H1 (cell line): ENCODE results near the gene PLA2G4D. TPM values are rescaled to one million over a fixed set of nuclear protein-coding genes. Genes with fewer than 3 reads are reported as not detected.

Source experiments
- CTCF ChIA-PET: fragments of 300-600 bp; sonication (Branson Sonifier 250); formaldehyde crosslinking; loops from one replicate; lab custom pipeline; 2021; ENCODE audit not compliant: partially characterized antibody; lab: Charles Lee
- POLR2A ChIA-PET: fragments of 300-600 bp; sonication (Branson Sonifier 250); formaldehyde crosslinking; loops from one replicate; lab custom pipeline; 2021; ENCODE audit warnings: inconsistent platforms; ENCODE audit not compliant: partially characterized antibody; lab: Charles Lee
- DNase-seq, 2 experiments: peaks; one replicate each; pipeline versions ENCODE4 v3.0.0 to v3.0.0-alpha.2; 2010 to 2022; ENCODE audit warnings: low spot score in 2 of 2, low read depth in 1 of 2, mixed read lengths in 1 of 2
- FAIRE-seq: peaks from 2 replicates; lab custom pipeline; 2011; peaks lifted over from hg19 to GRCh38; lab: Jason Lieb, UNC
- H2AFZ ChIP-seq: 2 replicates; pipeline ENCODE4 v1.8.1; 2012; ENCODE audit warnings: low read length, inconsistent platforms
- H2AK5ac ChIP-seq: 2 replicates; pipeline ENCODE4 v1.6.1; 2013; ENCODE audit warnings: low read depth, low read length
- H2BK120ac ChIP-seq: replicated peaks from 2 replicates; pipeline ENCODE3; 2013; ENCODE audit warnings: low read depth, low read length, inconsistent platforms
- H2BK12ac ChIP-seq: 2 replicates; pipeline ENCODE4 v1.6.1; 2013; ENCODE audit warnings: low read depth, low read length
- H2BK15ac ChIP-seq: 2 replicates; pipeline ENCODE4 v1.6.1; 2013; ENCODE audit warnings: low read length
- H2BK20ac ChIP-seq: 2 replicates; pipeline ENCODE4 v1.6.1; 2013; ENCODE audit warnings: low read length
- H2BK5ac ChIP-seq: 2 replicates; pipeline ENCODE4 v1.6.1; 2013; ENCODE audit warnings: low read depth, low read length
- H3K14ac ChIP-seq: 2 replicates; pipeline ENCODE4 v1.6.1; 2013; ENCODE audit warnings: inconsistent platforms; ENCODE audit not compliant: insufficient read length
- H3K18ac ChIP-seq: 2 replicates; pipeline ENCODE4 v1.6.1; 2013; ENCODE audit warnings: low read length; ENCODE audit errors: extremely low read depth
- H3K23ac ChIP-seq: 2 replicates; pipeline ENCODE4 v1.6.1; 2013; ENCODE audit warnings: inconsistent platforms; ENCODE audit not compliant: insufficient read length
- H3K23me2 ChIP-seq: 2 replicates; pipeline ENCODE4 v1.6.1; 2013; ENCODE audit warnings: low read depth, low read length
- H3K27ac ChIP-seq: 2 replicates; pipeline ENCODE4 v1.6.1; 2011; ENCODE audit warnings: low read depth, low read length, inconsistent platforms
- H3K27me3 ChIP-seq, 4 experiments: replicated peaks in 1 of 4; 1 replicate in 1 of 4; 2 replicates in 3 of 4; pipeline versions ENCODE4 v1.6.1 to v1.8.1; 2011 to 2013; ENCODE audit warnings: low read length in 3 of 4, mild to moderate bottlenecking in 3 of 4, inconsistent platforms in 2 of 4, mixed read lengths in 2 of 4, moderate library complexity in 1 of 4; ENCODE audit not compliant: control insufficient read depth in 3 of 4, insufficient read depth in 3 of 4; ENCODE audit errors: extremely low read depth in 1 of 4
- H3K36me3 ChIP-seq, 4 experiments: 2 replicates each; pipeline versions ENCODE4 v1.6.1 to v1.8.1; 2011 to 2013; ENCODE audit warnings: mild to moderate bottlenecking in 4 of 4, low read length in 3 of 4, moderate library complexity in 2 of 4, control low read depth in 1 of 4, inconsistent platforms in 1 of 4; ENCODE audit not compliant: insufficient read depth in 4 of 4, control insufficient read depth in 2 of 4
- H3K4ac ChIP-seq: replicated peaks from 2 replicates; pipeline ENCODE3; 2013; ENCODE audit warnings: low read length, low read depth, mixed read lengths, inconsistent platforms; ENCODE audit not compliant: insufficient read length
- H3K4me1 ChIP-seq, 4 experiments: replicated peaks in 1 of 4; 1 replicate in 1 of 4; 2 replicates in 3 of 4; pipeline versions ENCODE4 v1.6.1 to v1.8.1; 2011 to 2013; ENCODE audit warnings: low read length in 3 of 4, inconsistent platforms in 2 of 4, mixed read lengths in 1 of 4; ENCODE audit not compliant: insufficient read depth in 4 of 4, control insufficient read depth in 3 of 4
- H3K4me2 ChIP-seq, 2 experiments: 2 replicates each; pipeline versions ENCODE4 v1.6.1 to v1.8.1; 2011 to 2013; ENCODE audit warnings: low read depth in 2 of 2, low read length in 2 of 2, control low read depth in 1 of 2, inconsistent platforms in 1 of 2, mild to moderate bottlenecking in 1 of 2; ENCODE audit not compliant: insufficient read depth in 1 of 2
- H3K4me3 ChIP-seq, 4 experiments: fragments of 200-600, 300-600 bp in 1 of 4; sonication (generic), shearing (Covaris generic), sonication (Bioruptor Twin) in 1 of 4; 2 replicates each; pipeline versions ENCODE4 v1.5.1 to v1.8.1; 2011 to 2016; ENCODE audit warnings: low read length in 4 of 4, low read depth in 3 of 4, control low read depth in 2 of 4, inconsistent platforms in 2 of 4, mild to moderate bottlenecking in 2 of 4, mixed read lengths in 1 of 4, moderate library complexity in 1 of 4; ENCODE audit not compliant: insufficient read depth in 2 of 4; ENCODE audit errors: extremely low read depth in 1 of 4
- H3K56ac ChIP-seq: replicated peaks from 2 replicates; pipeline ENCODE3; 2013; ENCODE audit warnings: low read depth, mild to moderate bottlenecking, mixed read lengths, low read length, inconsistent platforms; ENCODE audit not compliant: insufficient read length
- H3K79me1 ChIP-seq: 2 replicates; pipeline ENCODE4 v1.6.1; 2013; ENCODE audit warnings: low read depth, low read length, control low read depth
- H3K79me2 ChIP-seq, 2 experiments: 2 replicates each; pipeline versions ENCODE4 v1.6.1 to v1.8.1; 2012 to 2013; ENCODE audit warnings: low read length in 2 of 2, mild to moderate bottlenecking in 2 of 2, inconsistent platforms in 1 of 2; ENCODE audit not compliant: insufficient read depth in 2 of 2, control insufficient read depth in 1 of 2
- H3K9ac ChIP-seq, 4 experiments: replicated peaks in 1 of 4; 1 replicate in 1 of 4; 2 replicates in 3 of 4; pipeline versions ENCODE4 v1.6.1 to v1.8.1; 2011 to 2013; ENCODE audit warnings: low read depth in 3 of 4, low read length in 3 of 4, control low read depth in 2 of 4, mild to moderate bottlenecking in 2 of 4, moderate library complexity in 2 of 4, inconsistent platforms in 1 of 4; ENCODE audit errors: extremely low read depth in 1 of 4
- H3K9me3 ChIP-seq, 2 experiments: 2 replicates each; pipeline versions ENCODE4 v1.6.1 to v1.8.1; 2012 to 2013; ENCODE audit warnings: mild to moderate bottlenecking in 2 of 2, moderate library complexity in 2 of 2, control low read depth in 1 of 2, inconsistent platforms in 1 of 2, low read depth in 1 of 2, low read length in 1 of 2, mixed read lengths in 1 of 2; ENCODE audit not compliant: insufficient read depth in 2 of 2
- H4K20me1 ChIP-seq, 2 experiments: replicated peaks in 1 of 2; 2 replicates each; pipeline versions ENCODE3 to v1.8.1; 2011 to 2013; ENCODE audit warnings: inconsistent platforms in 2 of 2, low read length in 2 of 2, mild to moderate bottlenecking in 1 of 2; ENCODE audit not compliant: insufficient read depth in 2 of 2, control insufficient read depth in 1 of 2
- H4K5ac ChIP-seq: 2 replicates; pipeline ENCODE4 v1.6.1; 2013; ENCODE audit warnings: low read length, low read depth, mixed read lengths, inconsistent platforms; ENCODE audit not compliant: insufficient read length
- H4K8ac ChIP-seq: 2 replicates; pipeline ENCODE4 v1.8.0; 2013; ENCODE audit warnings: mild to moderate bottlenecking, moderate library complexity, low read length, inconsistent platforms; ENCODE audit not compliant: insufficient read depth; ENCODE audit errors: extremely low read depth
- H4K91ac ChIP-seq: replicated peaks from 2 replicates; pipeline ENCODE3; 2013; ENCODE audit warnings: low read length, mixed read lengths, inconsistent platforms; ENCODE audit not compliant: insufficient read length
- BACH1 ChIP-seq: IDR thresholded peaks from 2 replicates; pipeline ENCODE4 v1.6.1; 2012; ENCODE audit warnings: low read length, improper control_type of control experiment
- CHD2 ChIP-seq: IDR thresholded peaks from 2 replicates; pipeline ENCODE4 v1.6.1; 2012; ENCODE audit warnings: low read length, improper control_type of control experiment
- RNF2 ChIP-seq: fragments of 200-900, 300-1000 bp; sonication (generic); IDR thresholded peaks from 2 replicates; pipeline ENCODE4 v1.7.1; 2016; ENCODE audit warnings: borderline replicate concordance, low read depth, mild to moderate bottlenecking, antibody characterized with exemption, low read length; ENCODE audit not compliant: poor library complexity, severe bottlenecking; ENCODE audit errors: missing control alignments
- SUZ12 ChIP-seq: fragments of 200-600 bp; sonication (generic); IDR thresholded peaks from 2 replicates; pipeline ENCODE4 v1.6.1; 2012; ENCODE audit warnings: mild to moderate bottlenecking, inconsistent platforms, low read length, moderate library complexity, mixed read lengths
- WGBS, 2 experiments: shearing (Covaris generic) in 1 of 2; methylation state at CpG; one replicate each; pipeline versions ENCODE4 v1.1.6 to v1.1.7; 2013 to 2015; ENCODE audit warnings: low lambda C conversion rate in 2 of 2, mixed read lengths in 2 of 2, inconsistent platforms in 1 of 2, low coverage in 1 of 2, missing lambda C conversion rate in 1 of 2; ENCODE audit not compliant: insufficient replicate concordance in 2 of 2, insufficient coverage in 1 of 2, insufficient read length in 1 of 2; ENCODE audit errors: extremely low coverage in 1 of 2, missing lambda C conversion rate in 1 of 2; 5-methylcytosine and 5-hydroxymethylcytosine counted together
- polyA plus RNA-seq, 7 experiments: library from polyadenylated mRNA; depleted of rRNA in 3 of 7; stranded (reverse) in 5 of 7; unstranded in 2 of 7; fragments of >200 nt in 5 of 7; fragments of 200-250 nt in 2 of 7; gene quantifications; 1 replicate in 5 of 7; 2 replicates in 1 of 7; 4 replicates in 1 of 7; pipeline versions ENCODE4 v1.2.1 to v1.2.3, GENCODE V29; 2011 to 2013; ENCODE audit warnings: missing spikeins in 2 of 7, mixed read lengths in 2 of 7
- total RNA-seq: library from RNA; stranded (reverse); fragmentation: NEBNext Ultra II Directional; extraction: Animal tissue kit (Norgen Biotek cat#: 25700); gene quantifications from 2 replicates; pipeline ENCODE4 v1.2.1, GENCODE V29; 2021

PLA2G4D gene
- total and polyA plus RNA-seq, 2 of the 8 experiments (the other 6 are each of a cell fraction or from before 2014, with no cell fraction given): 0.07 to 0.18 TPM

GRCh38 chr15:42070279-42070975 lies 23.9 kb downstream of the PLA2G4D start:
- no peak overlapping the region for H2BK15ac ChIP-seq
- CTCF ChIA-PET: interaction anchor here (0.6 to 17.2 kb wide), 8 partner anchors 10 to 315 kb away, joined by 3 to 425 read pairs (median 12); partner anchors contain the start of gene PLA2G4D
- no peak overlapping the region for H4K91ac ChIP-seq
- H4K20me1 ChIP-seq: no peaks in the 10 kb centered on the region
- no peak overlapping the region for H3K4me2 ChIP-seq
- FAIRE-seq (no peak), DNase-seq (no peak)
- no peak for TF ChIP-seq CHD2
- no peak for TF ChIP-seq SUZ12
- TF ChIP-seq BACH1: no peak
- no peak for TF ChIP-seq RNF2
- H3K23me2 ChIP-seq: no peaks in the 10 kb centered on the region
- no peak overlapping the region for H2AFZ ChIP-seq
- no peak overlapping the region for H2BK5ac ChIP-seq
- H4K8ac ChIP-seq: no peak overlapping the region; the same call in 1 of the 2 replicates
- no peak overlapping the region for H3K18ac ChIP-seq
- H4K5ac ChIP-seq: no peak overlapping the region
- H2BK20ac ChIP-seq: no peak overlapping the region
- no peak overlapping the region for H2AK5ac ChIP-seq
- no peak overlapping the region for H3K14ac ChIP-seq
- WGBS, 2 experiments: 87% methylated on average over 16 of the region's 16 CpGs; no CpG with 5 or more reads in 1 of the 2 experiments
- no peak overlapping the region for H3K4ac ChIP-seq
- no peaks in the 10 kb centered on the region for H3K27me3 ChIP-seq
- no peak overlapping the region for H3K56ac ChIP-seq
- no peak overlapping the region for H2BK12ac ChIP-seq
- no peak overlapping the region for H3K23ac ChIP-seq
- peaks cover 0 to 2% (median 0%) of the 10 kb centered on the region in 4 experiments; a peak in 2 of 7 replicates for H3K4me1 ChIP-seq
- H3K9ac ChIP-seq: no peak overlapping the region
- H3K4me3 ChIP-seq: no peak overlapping the region
- H3K9me3 ChIP-seq: no peaks in the 10 kb centered on the region
- no peak overlapping the region for H2BK120ac ChIP-seq
- no peaks in the 10 kb centered on the region for H3K79me2 ChIP-seq
- no peaks in the 10 kb centered on the region for H3K79me1 ChIP-seq
- no peaks in the 10 kb centered on the region for H3K36me3 ChIP-seq
- POLR2A ChIA-PET: interaction anchor here (1.7 kb wide), 1 partner anchor 9 kb away, joined by 5 read pairs; no protein-coding TSS in a partner anchor
- H3K27ac ChIP-seq: no peak overlapping the region
